Activated CD4-positive, alpha-beta T cell treated with anti-CD3 and anti-CD28 coated beads, Interleukin-2, amount 50 U/mL, for 16 hours (primary cell): Measurements from ENCODE around the gene RSBN1L.
A peak's percentile ranks its signal among the peaks of the same experiment; 100 is the strongest.

Experiments
- DNase-seq: peaks from one replicate; pipeline ENCODE4 v3.0.0-alpha.2; 2020

The RSBN1L gene

GRCh38 chr7:77734659-77735421 lies 38.6 kb downstream of the RSBN1L start:
- no peak for DNase-seq

- DNase-seq, result no peak
These were observed 39.2 kb downstream of the RSBN1L start for GRCh38 chr7:77735457-77735856.

- DNase-seq, result no peak
These were observed 40.7 kb downstream of the RSBN1L start for GRCh38 chr7:77736991-77737390.

GRCh38 chr7:77738382-77738781 lies 42.1 kb downstream of the RSBN1L start:
- no peak for DNase-seq

GRCh38 chr7:77738871-77739270 lies 42.6 kb downstream of the RSBN1L start:
- DNase-seq, result no peak

GRCh38 chr7:77740257-77740656 lies 44.0 kb downstream of the RSBN1L start:
- DNase-seq, result no peak

GRCh38 chr7:77743518-77743917 lies 47.3 kb downstream of the RSBN1L start:
- DNase-seq, result no peak

GRCh38 chr7:77745746-77746145 lies 49.5 kb downstream of the RSBN1L start:
- no peak for DNase-seq

- no peak for DNase-seq
These were observed 50.0 kb downstream of the RSBN1L start for GRCh38 chr7:77746164-77746823.

GRCh38 chr7:77746824-77747165 lies 50.5 kb downstream of the RSBN1L start:
- no peak for DNase-seq

- no peak for DNase-seq
These were observed 50.9 kb downstream of the RSBN1L start for GRCh38 chr7:77747178-77747577.

GRCh38 chr7:77747718-77748117 lies 51.5 kb downstream of the RSBN1L start:
- DNase-seq, result no peak

GRCh38 chr7:77752016-77752415 lies 55.8 kb downstream of the RSBN1L start:
- DNase-seq, result no peak

- no peak for DNase-seq
These were observed 56.9 kb downstream of the RSBN1L start for GRCh38 chr7:77753173-77753572.

- peak; percentile 2 for DNase-seq
These were observed 61.3 kb downstream of the RSBN1L start for GRCh38 chr7:77757589-77757988.

- DNase-seq, result peak; percentile 74
These were observed 63.1 kb downstream of the RSBN1L start for GRCh38 chr7:77759294-77759889.

- no peak for DNase-seq
These were observed 64.7 kb downstream of the RSBN1L start for GRCh38 chr7:77760809-77761453.

- DNase-seq, result no peak
These were observed 69.2 kb downstream of the RSBN1L start for GRCh38 chr7:77765481-77765880.

GRCh38 chr7:77765906-77766800 lies 69.9 kb downstream of the RSBN1L start:
- no peak for DNase-seq

- DNase-seq, result no peak
These were observed 70.7 kb downstream of the RSBN1L start for GRCh38 chr7:77766801-77767605.

- no peak for DNase-seq
These were observed 74.1 kb downstream of the RSBN1L start for GRCh38 chr7:77770316-77770715.

GRCh38 chr7:77771901-77772300 lies 75.6 kb downstream of the RSBN1L start:
- DNase-seq, result no peak
